H1 (cell line): ENCODE measurements around the gene BRPF3. TPM values are rescaled to one million over a fixed set of nuclear protein-coding genes. Genes with fewer than 3 reads are reported as not detected.

Experiments used
- BCL11A ChIP-seq, 2 experiments: IDR thresholded peaks; one replicate each; pipeline ENCODE4 v1.6.1; 2011; ENCODE audit warnings: low read depth in 2 of 2, low read length in 2 of 2, mild to moderate bottlenecking in 2 of 2
- CEBPB ChIP-seq: IDR thresholded peaks from 2 replicates; pipeline ENCODE4 v1.6.1; 2012; ENCODE audit warnings: low read depth, low read length
- JUN ChIP-seq: IDR thresholded peaks from 2 replicates; pipeline ENCODE4 v1.6.1; 2011; ENCODE audit warnings: low read depth, mild to moderate bottlenecking, improper control_type of control experiment, low read length
- POLR2AphosphoS5 ChIP-seq: IDR thresholded peaks from 2 replicates; pipeline ENCODE4 v1.6.1; 2011; ENCODE audit warnings: low read depth, low read length
- TCF12 ChIP-seq: IDR thresholded peaks from 2 replicates; pipeline ENCODE4 v1.6.1; 2011; ENCODE audit warnings: low read depth, mild to moderate bottlenecking, low read length
- TEAD4 ChIP-seq: IDR thresholded peaks from 2 replicates; pipeline ENCODE4 v1.6.1; 2012; ENCODE audit warnings: low read depth, low read length, inconsistent platforms, mixed read lengths
- polyA plus RNA-seq, 7 experiments: library from polyadenylated mRNA; depleted of rRNA in 3 of 7; stranded (reverse) in 5 of 7; unstranded in 2 of 7; fragments of >200 nt in 5 of 7; fragments of 200-250 nt in 2 of 7; gene quantifications; 1 replicate in 5 of 7; 2 replicates in 1 of 7; 4 replicates in 1 of 7; pipeline versions ENCODE4 v1.2.1 to v1.2.3, GENCODE V29; 2011 to 2013; ENCODE audit warnings: missing spikeins in 2 of 7, mixed read lengths in 2 of 7
- total RNA-seq: library from RNA; stranded (reverse); fragmentation: NEBNext Ultra II Directional; extraction: Animal tissue kit (Norgen Biotek cat#: 25700); gene quantifications from 2 replicates; pipeline ENCODE4 v1.2.1, GENCODE V29; 2021

Gene BRPF3
- total and polyA plus RNA-seq, 2 of the 8 experiments (the other 6 are each of a cell fraction or from before 2014, with no cell fraction given): 26.0 to 37.5 TPM

- TF ChIP-seq TCF12 (no peak), BCL11A (IDR thresholded peaks at IDR 0.05; ENCODE audit: low read depth in 2 of 2, low read length in 2 of 2) (no peak), POLR2AphosphoS5 (no peak), TEAD4 (no peak), CEBPB (no peak), JUN (no peak)
Observed at GRCh38 chr6:36241728-36242127, 45.2 kb downstream of the BRPF3 start (continued).
